Vagina (tissue), 2 donors: Measurements from ENCODE around the gene BCKDHA. TPM values are rescaled to one million over a fixed set of nuclear protein-coding genes. Genes with fewer than 3 reads are reported as not detected.
A peak's percentile ranks its signal among the peaks of the same experiment; 100 is the strongest.

Source experiments
- DNase-seq, 2 donors: peaks; one replicate each; pipeline ENCODE4 v3.0.0-alpha.2; 2017; ENCODE audit errors: extremely low spot score in 2 of 2
- H3K27ac ChIP-seq: fragments of 200-600 bp; sonication (generic); one replicate; pipeline ENCODE4 v1.5.1; 2019
- H3K27me3 ChIP-seq: fragments of 200-600 bp; sonication (generic); one replicate; pipeline ENCODE4 v1.5.1; 2019
- H3K36me3 ChIP-seq, 2 donors: fragments of 200-600 bp; sonication (generic); one replicate each; pipeline ENCODE4 v1.5.1; 2017 to 2019
- H3K4me1 ChIP-seq: fragments of 200-600 bp; sonication (generic); one replicate; pipeline ENCODE4 v1.5.1; 2019
- H3K4me3 ChIP-seq, 2 donors: fragments of 200-600 bp; sonication (generic); 1 replicate in 1 of 2; 2 replicates in 1 of 2; pipeline ENCODE4 v1.5.1; 2016 to 2019
- H3K9me3 ChIP-seq: fragments of 200-600 bp; sonication (generic); one replicate; pipeline ENCODE4 v1.5.1; 2019
- CTCF ChIP-seq, 3 experiments: fragments of 450-650 bp in 2 of 3; fragments of 200-600 bp in 1 of 3; sonication (generic) in 1 of 3; IDR thresholded peaks; one replicate each; pipeline ENCODE4 v1.5.1; 2017 to 2019; ENCODE audit warnings: antibody characterized with exemption in 3 of 3, mild to moderate bottlenecking in 2 of 3, moderate library complexity in 2 of 3
- POLR2A ChIP-seq, 2 donors: fragments of 450-650 bp; IDR thresholded peaks; one replicate each; pipeline ENCODE4 v1.6.1; 2017; ENCODE audit warnings: antibody characterized with exemption in 2 of 2, mild to moderate bottlenecking in 2 of 2, moderate library complexity in 2 of 2
- POLR2AphosphoS5 ChIP-seq, 2 donors: sonication (generic); formaldehyde crosslinking; IDR thresholded peaks; one replicate each; pipeline ENCODE4 v1.9.0; 2017; ENCODE audit warnings: antibody characterized with exemption in 2 of 2, mild to moderate bottlenecking in 2 of 2, low read depth in 1 of 2; ENCODE audit not compliant: insufficient read depth in 1 of 2
- intact Hi-C: fragments of 100-400 bp; cut with DNase I; formaldehyde crosslinking; loops from one replicate; pipeline ENCODE4 v1.15.1; 2023
- total RNA-seq: library from RNA; depleted of rRNA; stranded (reverse); fragments of >200 nt; gene quantifications from one replicate; pipeline ENCODE4 v1.2.3, GENCODE V29; 2016

BCKDHA gene
- total RNA-seq, 1 donor from 2014 or later, result 68.5 TPM

- TF ChIP-seq POLR2AphosphoS5 (IDR thresholded peaks at IDR 0.05; ENCODE audit: insufficient read depth in 1 of 2, low read depth in 1 of 2) (peak in 1 of 2 donors; percentile 44), CTCF (IDR thresholded peaks at IDR 0.05) (peak in 2 of 3 experiments; percentile 31 to 44), POLR2A (IDR thresholded peaks at IDR 0.05) (no peak)
- Histone ChIP-seq H3K27me3 (no peaks in the 10 kb centered on the region), H3K4me1 (peaks cover 35% of the 10 kb centered on the region), H3K9me3 (no peaks in the 10 kb centered on the region), H3K4me3 (peak overlapping the region; percentile 61 to 80), H3K27ac (peak overlapping the region; percentile 95), H3K36me3 (peaks cover 0 to 4% of the 10 kb centered on the region in 2 donors)
- intact Hi-C loops, result loop anchor here (5.0 kb wide), 1 partner anchor 36 kb away; no protein-coding TSS in a partner anchor
- no peak for DNase-seq
Observed at GRCh38 chr19:41352609-41353465, 44.8 kb upstream of the BCKDHA start.

GRCh38 chr19:41353466-41354342, 43.9 kb upstream of the BCKDHA start, which contains the start of gene TGFB1:
Gene TGFB1, minus strand, starts transcription at chr19:41353922. Its CDS starts 878 bp downstream, at chr19:41353044.
- H3K27ac ChIP-seq, result peak within 1 kb of the TSS; percentile 95
- DNase-seq, result no peak
- no peaks in the 10 kb centered on the region for H3K9me3 ChIP-seq
- peak within 1 kb of the TSS; percentile 61 to 80 for H3K4me3 ChIP-seq
- intact Hi-C loops, result loop anchor here (5.0 kb wide), 1 partner anchor 36 kb away; no protein-coding TSS in a partner anchor
- H3K36me3 ChIP-seq, result no peaks in the 10 kb centered on the region
- peak; percentile 67 to 93 (median 68) for TF ChIP-seq CTCF (IDR thresholded peaks at IDR 0.05)
- TF ChIP-seq POLR2AphosphoS5 (IDR thresholded peaks at IDR 0.05; ENCODE audit: insufficient read depth in 1 of 2, low read depth in 1 of 2), result peak in 1 of 2 donors; percentile 47
- TF ChIP-seq POLR2A (IDR thresholded peaks at IDR 0.05), result peak in 1 of 2 donors; percentile 66
- no peaks in the 10 kb centered on the region for H3K27me3 ChIP-seq
- peaks cover 35% of the 10 kb centered on the region for H3K4me1 ChIP-seq

GRCh38 chr19:41354343-41354953, 43.2 kb upstream of the BCKDHA start:
- Histone ChIP-seq H3K4me1 (peaks cover 30% of the 10 kb centered on the region), H3K36me3 (no peaks in the 10 kb centered on the region), H3K27me3 (no peaks in the 10 kb centered on the region), H3K9me3 (no peaks in the 10 kb centered on the region), H3K4me3 (peak overlapping the region; percentile 61 to 80), H3K27ac (peak overlapping the region; percentile 95)
- DNase-seq, result no peak
- intact Hi-C loops, result loop anchor here (5.0 kb wide), 1 partner anchor 37 kb away; no protein-coding TSS in a partner anchor
- TF ChIP-seq POLR2A (IDR thresholded peaks at IDR 0.05) (no peak), POLR2AphosphoS5 (IDR thresholded peaks at IDR 0.05; ENCODE audit: insufficient read depth in 1 of 2, low read depth in 1 of 2) (no peak), CTCF (IDR thresholded peaks at IDR 0.05) (no peak)

- no peak for TF ChIP-seq POLR2AphosphoS5 (IDR thresholded peaks at IDR 0.05; ENCODE audit: insufficient read depth in 1 of 2, low read depth in 1 of 2)
- TF ChIP-seq POLR2A (IDR thresholded peaks at IDR 0.05), result no peak
- TF ChIP-seq CTCF (IDR thresholded peaks at IDR 0.05), result no peak
- intact Hi-C loops, result no loop called here
- DNase-seq, result no peak
- Histone ChIP-seq H3K27ac (peak overlapping the region; percentile 95), H3K4me1 (peaks cover 24% of the 10 kb centered on the region), H3K9me3 (no peaks in the 10 kb centered on the region), H3K4me3 (no peak overlapping the region), H3K36me3 (no peaks in the 10 kb centered on the region), H3K27me3 (no peaks in the 10 kb centered on the region)
Observed at GRCh38 chr19:41355035-41355434, 42.6 kb upstream of the BCKDHA start.
